GM19193 (cell line): Measurements from ENCODE around the gene IL17A.

Experiments used
- POLR2A ChIP-seq: IDR thresholded peaks from 4 replicates; pipeline ENCODE4 v1.6.1; 2011; ENCODE audit not compliant: insufficient read depth, insufficient read length; ENCODE audit errors: extremely low read depth

IL17A gene

DNA sequence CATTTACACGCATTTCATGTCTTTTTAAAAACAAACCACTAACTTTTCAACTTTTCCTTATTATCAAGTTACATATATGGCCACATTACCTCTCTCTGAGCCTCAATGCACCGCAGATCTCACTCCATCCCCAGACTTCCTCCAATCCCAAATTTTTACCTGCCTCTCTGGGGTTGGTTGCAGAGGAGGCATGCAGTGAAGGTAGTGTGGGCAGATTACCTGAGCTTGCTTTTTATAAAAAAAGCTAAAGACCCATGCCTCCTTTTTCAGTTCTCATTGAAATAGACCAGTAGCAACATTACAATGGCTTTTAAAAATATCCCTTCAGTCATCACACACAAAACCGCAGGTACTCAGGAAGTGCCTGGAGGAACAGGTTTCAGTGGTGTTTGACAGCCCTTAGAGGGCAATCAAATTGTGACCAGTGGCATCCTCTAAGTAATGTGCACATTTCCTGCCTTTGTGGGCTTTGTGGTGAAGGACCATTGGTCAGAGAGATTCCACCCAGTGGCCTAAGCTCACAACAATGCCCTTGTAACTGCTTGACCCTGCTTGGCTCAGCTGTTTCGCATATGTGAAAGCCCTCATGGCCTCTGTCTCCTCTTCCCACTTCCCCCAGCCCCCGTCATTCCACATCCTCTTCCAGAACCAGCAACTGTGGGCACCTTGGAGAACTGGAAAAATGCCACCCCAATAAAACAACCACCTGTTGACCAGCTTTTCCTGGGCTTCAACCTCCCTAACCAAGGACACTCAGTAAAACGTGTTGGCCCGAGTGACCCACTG, 30.2 kb upstream of the IL17A start:
- TF ChIP-seq POLR2A, result no peak

GRCh38 chr6:52157301-52157941, 28.8 kb upstream of the IL17A start:
- no peak for TF ChIP-seq POLR2A

- TF ChIP-seq POLR2A, result no peak
Observed at GRCh38 chr6:52160472-52161104, 25.6 kb upstream of the IL17A start.

GRCh38 chr6:52161689-52162438, 24.3 kb upstream of the IL17A start:
- no peak for TF ChIP-seq POLR2A

DNA sequence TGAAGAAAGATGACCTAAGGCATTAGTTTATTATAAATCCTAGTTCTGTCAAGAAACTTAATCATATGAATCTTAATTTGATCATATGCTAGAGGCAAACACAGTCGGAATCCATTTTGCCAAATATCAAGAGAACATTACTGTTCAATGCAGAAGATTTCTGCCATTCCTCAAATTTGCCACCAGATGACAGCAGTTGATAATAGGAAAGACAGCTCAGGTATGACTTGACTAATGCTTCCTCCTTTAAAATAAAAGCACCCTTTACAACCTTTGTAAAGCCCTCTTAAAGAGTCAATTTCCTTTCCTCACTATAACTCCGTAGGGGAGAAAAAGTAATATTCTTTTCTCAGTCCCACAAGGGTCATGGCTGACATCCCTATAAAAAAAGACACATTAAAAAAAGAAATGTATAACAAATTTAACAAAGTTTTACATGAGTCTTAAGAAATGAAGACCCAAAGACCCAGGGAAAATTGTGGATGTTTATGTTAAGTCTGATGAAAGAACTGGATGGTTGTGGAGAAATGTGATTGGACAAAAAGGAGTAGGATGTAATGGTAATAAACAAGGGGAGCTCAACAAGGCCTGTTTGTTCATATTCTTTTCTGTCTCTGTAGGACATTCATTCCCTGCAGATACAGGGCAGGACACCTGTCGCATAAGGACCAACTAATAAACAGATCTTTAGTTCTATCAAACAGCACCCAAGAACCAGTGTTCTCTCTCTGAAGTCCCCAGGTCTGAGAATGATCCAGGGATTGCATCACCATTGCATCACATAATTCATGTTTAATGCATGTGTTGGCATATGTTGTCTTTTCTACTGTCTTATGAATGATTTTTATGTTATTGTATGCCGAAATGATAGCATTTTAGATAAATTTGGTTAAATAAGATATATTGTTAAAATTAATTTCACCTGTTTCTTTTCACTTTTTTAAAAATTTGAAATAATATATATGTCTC, 23.0 kb upstream of the IL17A start:
- TF ChIP-seq POLR2A, result no peak

GRCh38 chr6:52164319-52165094, 21.7 kb upstream of the IL17A start:
- TF ChIP-seq POLR2A, result no peak

- no peak for TF ChIP-seq POLR2A
Observed at GRCh38 chr6:52167267-52167666, 18.9 kb upstream of the IL17A start.

GRCh38 chr6:52174118-52174517, 12.1 kb upstream of the IL17A start:
- TF ChIP-seq POLR2A, result no peak

- TF ChIP-seq POLR2A, result no peak
Observed at GRCh38 chr6:52176550-52176949, 9.6 kb upstream of the IL17A start.

DNA sequence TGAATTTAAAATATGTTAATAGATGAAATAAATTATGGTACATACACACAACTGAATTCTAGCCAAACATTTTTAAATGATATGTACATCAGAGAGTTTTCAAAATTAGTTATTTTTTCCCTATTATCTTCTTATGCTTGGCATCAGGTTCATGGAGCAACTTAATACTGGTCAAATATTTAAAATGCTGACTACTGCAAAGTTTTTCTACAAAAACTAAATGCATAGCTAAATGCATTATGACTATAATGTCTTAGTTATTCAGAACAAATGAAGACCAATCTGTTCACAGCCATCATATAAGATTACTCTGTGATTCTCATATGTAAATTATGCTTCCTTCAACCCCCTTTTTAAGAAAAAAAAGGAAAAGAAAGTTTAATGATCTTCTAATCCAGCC, 8.2 kb upstream of the IL17A start:
- TF ChIP-seq POLR2A, result no peak

- TF ChIP-seq POLR2A, result no peak
Observed at GRCh38 chr6:52180787-52181558, 5.2 kb upstream of the IL17A start.

- TF ChIP-seq POLR2A, result no peak
Observed at GRCh38 chr6:52183131-52183713, 3.0 kb upstream of the IL17A start.
